COR-L47 (cell line): ENCODE measurements around the gene ACIN1.
"Not testable (repeated sequence)": the region's sequence is repeated elsewhere in the genome, so short reads cannot be mapped to it uniquely, and the experiment has no call there.

ENCODE experiments used
- DNase-seq: peaks from one replicate; lab custom pipeline; 2025; lab: John Stamatoyannopoulos, UW

Gene ACIN1

GRCh38 chr14:23122086-23122485, 27.1 kb upstream of the ACIN1 start:
- DNase-seq, result no peak

GRCh38 chr14:23121361-23121771, 26.4 kb upstream of the ACIN1 start:
- no peak for DNase-seq

GRCh38 chr14:23120541-23121251, 25.8 kb upstream of the ACIN1 start:
- peak; percentile 78 for DNase-seq

GRCh38 chr14:23119363-23120327, 24.7 kb upstream of the ACIN1 start:
- DNase-seq, result no peak

- DNase-seq, result no peak
Observed at GRCh38 chr14:23118506-23119362, 23.8 kb upstream of the ACIN1 start, which contains the start of gene CEBPE. Gene CEBPE (minus strand): TSS chr14:23119255. CDS start chr14:23119091, 164 bp downstream.

GRCh38 chr14:23117371-23118020, 22.6 kb upstream of the ACIN1 start:
- no peak for DNase-seq

GRCh38 chr14:23115918-23116317, 21.0 kb upstream of the ACIN1 start:
- no peak for DNase-seq

- DNase-seq, result no peak
Observed at GRCh38 chr14:23115039-23115731, 20.2 kb upstream of the ACIN1 start.

GRCh38 chr14:23114669-23115038, 19.7 kb upstream of the ACIN1 start:
- DNase-seq, result no peak

- DNase-seq, result no peak
Observed at GRCh38 chr14:23114120-23114458, 19.2 kb upstream of the ACIN1 start.

GRCh38 chr14:23113431-23114119, 18.6 kb upstream of the ACIN1 start:
- DNase-seq, result no peak

GRCh38 chr14:23112359-23113178, 17.6 kb upstream of the ACIN1 start:
- no peak for DNase-seq

GRCh38 chr14:23110579-23111365, 15.8 kb upstream of the ACIN1 start:
- DNase-seq, result no peak

- no peak for DNase-seq
Observed at GRCh38 chr14:23109769-23110168, 14.8 kb upstream of the ACIN1 start.

GRCh38 chr14:23108169-23108568, 13.2 kb upstream of the ACIN1 start:
- not testable (repeated sequence) for DNase-seq

- not testable (repeated sequence) for DNase-seq
Observed at GRCh38 chr14:23107620-23108019, 12.7 kb upstream of the ACIN1 start.

GRCh38 chr14:23106747-23107045, 11.8 kb upstream of the ACIN1 start:
- no peak for DNase-seq

- DNase-seq, result no peak
Observed at GRCh38 chr14:23105348-23105824, 10.4 kb upstream of the ACIN1 start.
